K562 (cell line): ENCODE measurements around the gene SNX19. TPM values are rescaled to one million over a fixed set of nuclear protein-coding genes. Genes with fewer than 3 reads are reported as not detected.

Source experiments
- ASH1L ChIP-seq: fragments of 450-650 bp; IDR thresholded peaks from 2 replicates; pipeline ENCODE4 v1.6.1; 2018; ENCODE audit warnings: borderline replicate concordance, mild to moderate bottlenecking, low read depth; ENCODE audit not compliant: partially characterized antibody
- FOXA3 ChIP-seq, 2 experiments: fragments of 450-650 bp in 1 of 2; sonication (generic) in 1 of 2; formaldehyde crosslinking; IDR thresholded peaks in 1 of 2; conservative IDR thresholded peaks in 1 of 2; 2 replicates each; pipeline versions ENCODE4 v1.4.0 to v1.8.0; 2020 to 2022; ENCODE audit warnings: mild to moderate bottlenecking in 2 of 2, missing genetic modification reagents in 1 of 2
- HSF4 ChIP-seq: fragments of 250-450 bp; sonication (Bioruptor Pico); IDR thresholded peaks from 2 replicates; pipeline ENCODE4 v2.1.2; 2022; ENCODE audit warnings: mild to moderate bottlenecking, moderate library complexity, borderline replicate concordance
- KLF1 ChIP-seq: fragments of 450-650 bp; IDR thresholded peaks from 2 replicates; pipeline ENCODE4 v1.6.1; 2016; ENCODE audit warnings: missing genetic modification characterization, missing compliant biosample characterization
- MCM5 ChIP-seq: fragments of 450-650 bp; IDR thresholded peaks from 2 replicates; pipeline ENCODE4 v1.6.1; 2016; ENCODE audit warnings: low read depth
- MIER1 ChIP-seq: fragments of 450-650 bp; IDR thresholded peaks from 2 replicates; pipeline ENCODE4 v1.6.1; 2016; ENCODE audit warnings: antibody characterized with exemption, mild to moderate bottlenecking, low read depth
- MTA1 ChIP-seq: fragments of 450-650 bp; IDR thresholded peaks from 2 replicates; pipeline ENCODE4 v1.6.1; 2017; ENCODE audit warnings: borderline replicate concordance
- RFX1 ChIP-seq: fragments of 450-650 bp; IDR thresholded peaks from 2 replicates; pipeline ENCODE4 v1.6.1; 2016; ENCODE audit warnings: mild to moderate bottlenecking, moderate library complexity
- RFX7 ChIP-seq: fragments of 250-450 bp; sonication (Bioruptor Pico); IDR thresholded peaks from 2 replicates; pipeline ENCODE4 v1.5.1; 2021; ENCODE audit warnings: mild to moderate bottlenecking
- RNF219 ChIP-seq: fragments of 250-450 bp; sonication (Bioruptor Pico); IDR thresholded peaks from 2 replicates; pipeline ENCODE4 v1.5.0; 2022; ENCODE audit warnings: mild to moderate bottlenecking
- TAF1 ChIP-seq: IDR thresholded peaks from 2 replicates; pipeline ENCODE4 v1.6.1; 2011; ENCODE audit warnings: mild to moderate bottlenecking, low read length, moderate library complexity; ENCODE audit not compliant: insufficient read depth, control insufficient read depth, severe bottlenecking; ENCODE audit errors: extremely low read depth
- ZNF23 ChIP-seq: fragments of 250-450 bp; sonication (Bioruptor Pico); IDR thresholded peaks from 2 replicates; pipeline ENCODE4 v1.4.0; 2020; ENCODE audit warnings: mild to moderate bottlenecking
- ZNF24 ChIP-seq: fragments of 450-650 bp; IDR thresholded peaks from 2 replicates; pipeline ENCODE4 v1.6.1; 2016
- ZNF436 ChIP-seq: fragments of 250-450, 450-650 bp; sonication (Bioruptor Pico); formaldehyde crosslinking; IDR thresholded peaks from 2 replicates; pipeline ENCODE4 v1.7.0; 2020; ENCODE audit warnings: mild to moderate bottlenecking
- polyA plus RNA-seq, 8 experiments: library from polyadenylated mRNA; depleted of rRNA in 4 of 8; stranded (reverse) in 5 of 8; unstranded in 3 of 8; fragments of >200 nt; fragmentation: Nextera tagmentation in 2 of 8; fragmentation: Illumina TruSeq in 1 of 8; extraction: Ambion mirVana in 2 of 8; extraction: Trizol in 1 of 8; gene quantifications; 2 replicates each; pipeline versions ENCODE4 v1.2.1 to v1.2.3, GENCODE V29; 2011 to 2014; ENCODE audit warnings: inconsistent platforms in 1 of 8, missing spikeins in 1 of 8
- total RNA-seq, 7 experiments: library from RNA; depleted of rRNA in 6 of 7; stranded (reverse); fragments of >200 nt in 6 of 7; fragmentation: Illumina TruSeq in 2 of 7; extraction: Trizol in 2 of 7; gene quantifications; 2 replicates each; pipeline versions ENCODE4 v1.2.1 to v1.2.3, GENCODE V29; 2011 to 2021; ENCODE audit warnings: low replicate concordance in 1 of 7
- TF ChIP-seq, protein P1 (sequence below): fragments of 250-450 bp; sonication (Bioruptor Pico); IDR thresholded peaks from 2 replicates; pipeline ENCODE4 v1.8.0; 2022; ENCODE audit warnings: moderate library complexity, mild to moderate bottlenecking, inconsistent platforms

SNX19 gene
- total and polyA plus RNA-seq, 9 of the 15 experiments (the other 6 are each of a cell fraction or from before 2014, with no cell fraction given): 2.2 to 31.3 (median 19.6) TPM

- no peak for TF ChIP-seq RNF219 (CRISPR knock-in tag)
- TF ChIP-seq TAF1: no peak
- TF ChIP-seq, protein P1, sequence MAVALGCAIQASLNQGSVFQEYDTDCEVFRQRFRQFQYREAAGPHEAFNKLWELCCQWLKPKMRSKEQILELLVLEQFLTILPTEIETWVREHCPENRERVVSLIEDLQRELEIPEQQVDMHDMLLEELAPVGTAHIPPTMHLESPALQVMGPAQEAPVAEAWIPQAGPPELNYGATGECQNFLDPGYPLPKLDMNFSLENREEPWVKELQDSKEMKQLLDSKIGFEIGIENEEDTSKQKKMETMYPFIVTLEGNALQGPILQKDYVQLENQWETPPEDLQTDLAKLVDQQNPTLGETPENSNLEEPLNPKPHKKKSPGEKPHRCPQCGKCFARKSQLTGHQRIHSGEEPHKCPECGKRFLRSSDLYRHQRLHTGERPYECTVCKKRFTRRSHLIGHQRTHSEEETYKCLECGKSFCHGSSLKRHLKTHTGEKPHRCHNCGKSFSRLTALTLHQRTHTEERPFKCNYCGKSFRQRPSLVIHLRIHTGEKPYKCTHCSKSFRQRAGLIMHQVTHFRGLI (CRISPR knock-in tag): no peak
- TF ChIP-seq RFX7: no peak
- TF ChIP-seq MTA1: no peak
- no peak for TF ChIP-seq FOXA3 (CRISPR knock-in tag; conservative IDR thresholded peaks at IDR 0.05 in 1 of 2, IDR thresholded peaks at IDR 0.05 in 1 of 2)
- no peak for TF ChIP-seq ASH1L
- no peak for TF ChIP-seq RFX1
- TF ChIP-seq ZNF436 (CRISPR knock-in tag): no peak
- TF ChIP-seq HSF4 (CRISPR knock-in tag): no peak
- TF ChIP-seq MCM5: no peak
- no peak for TF ChIP-seq ZNF23 (CRISPR knock-in tag)
- no peak for TF ChIP-seq KLF1 (tag)
- no peak for TF ChIP-seq MIER1
- no peak for TF ChIP-seq ZNF24
- TF ChIP-seq, all 486 proteins: peak for 0
Measured at GRCh38 chr11:130891326-130891725, 25.0 kb downstream of the SNX19 start (continued).
